Activated T-helper 17 cell treated with anti-CD3 and anti-CD28 coated beads, Interleukin-2, amount 50 U/mL, for 72 hours (primary cell): ENCODE results near the gene REXO1. TPM values are rescaled to one million over a fixed set of nuclear protein-coding genes. Genes with fewer than 3 reads are reported as not detected.
"Not testable (repeated sequence)": the region's sequence is repeated elsewhere in the genome, so short reads cannot be mapped to it uniquely, and the experiment has no call there.

Source experiments
- ATAC-seq: fragments of 150-1000 bp; cut with Tn5 transposase; replicated peaks from 2 replicates; pipeline ENCODE4 v1.10.0; 2021; ENCODE audit warnings: mild to moderate bottlenecking, moderate library complexity
- H3K27ac Mint-ChIP-seq: one replicate; pipeline ENCODE4 v1.8.0; 2022; ENCODE audit warnings: mixed read lengths
- H3K27me3 Mint-ChIP-seq: one replicate; pipeline ENCODE4 v1.8.0; 2022; ENCODE audit warnings: mixed read lengths
- H3K36me3 Mint-ChIP-seq: one replicate; pipeline ENCODE4 v1.8.0; 2022; ENCODE audit warnings: low read depth, mild to moderate bottlenecking, mixed read lengths
- H3K4me1 Mint-ChIP-seq: one replicate; pipeline ENCODE4 v1.8.0; 2022; ENCODE audit warnings: mixed read lengths
- H3K4me3 Mint-ChIP-seq: one replicate; pipeline ENCODE4 v1.8.0; 2022; ENCODE audit warnings: mild to moderate bottlenecking, mixed read lengths
- H3K9me3 Mint-ChIP-seq: one replicate; pipeline ENCODE4 v1.8.0; 2022; ENCODE audit warnings: mixed read lengths
- total RNA-seq, 2 donors: library from RNA; stranded (reverse); gene quantifications; one replicate each; pipeline ENCODE4 v1.2.3, GENCODE V29; 2022

The REXO1 gene
- total RNA-seq, result 10 to 100 TPM; 39.7 to 50.0 TPM

GRCh38 chr19:1848399-1849131, at the start of gene REXO1:
TSS of gene REXO1 (minus strand) at chr19:1848483. CDS start at chr19:1848358, 125 bp downstream.
- Mint-ChIP-seq H3K36me3 (peaks cover 22% of the 10 kb centered on the region), H3K27ac (peak within 1 kb of the TSS; percentile 96), H3K4me1 (peaks cover 19% of the 10 kb centered on the region), H3K27me3 (no peaks in the 10 kb centered on the region), H3K4me3 (peak within 1 kb of the TSS; percentile 84), H3K9me3 (no peaks in the 10 kb centered on the region)
- ATAC-seq, result peak; percentile 85

GRCh38 chr19:1896508-1896907, 48.2 kb upstream of the REXO1 start:
- Mint-ChIP-seq H3K27ac (peak overlapping the region; percentile 94), H3K4me3 (peak overlapping the region; percentile 86), H3K36me3 (no peaks in the 10 kb centered on the region), H3K9me3 (no peaks in the 10 kb centered on the region), H3K4me1 (peaks cover 4% of the 10 kb centered on the region), H3K27me3 (no peaks in the 10 kb centered on the region)
- no peak for ATAC-seq

- Mint-ChIP-seq H3K36me3 (no peaks in the 10 kb centered on the region), H3K27me3 (no peaks in the 10 kb centered on the region), H3K4me1 (peaks cover 9% of the 10 kb centered on the region), H3K27ac (no peak overlapping the region), H3K9me3 (no peaks in the 10 kb centered on the region), H3K4me3 (peak overlapping the region; percentile 26)
- no peak for ATAC-seq
These were observed 45.5 kb upstream of the REXO1 start for GRCh38 chr19:1893791-1894190.

- Mint-ChIP-seq H3K4me1 (peaks cover 5% of the 10 kb centered on the region), H3K27me3 (no peaks in the 10 kb centered on the region), H3K9me3 (no peaks in the 10 kb centered on the region), H3K27ac (no peak overlapping the region), H3K4me3 (no peak overlapping the region), H3K36me3 (no peaks in the 10 kb centered on the region)
- ATAC-seq, result no peak
These were observed 41.6 kb upstream of the REXO1 start for GRCh38 chr19:1889907-1890306.

- Mint-ChIP-seq H3K36me3 (peaks cover 14% of the 10 kb centered on the region), H3K4me3 (no peak overlapping the region)
These were observed 40.1 kb upstream of the REXO1 start for GRCh38 chr19:1888385-1888784.

GRCh38 chr19:1886360-1886759, 38.1 kb upstream of the REXO1 start:
- not testable (repeated sequence) for ATAC-seq, H3K27me3 Mint-ChIP-seq, H3K4me3 Mint-ChIP-seq, H3K9me3 Mint-ChIP-seq, H3K27ac Mint-ChIP-seq
- H3K36me3 Mint-ChIP-seq, result peaks cover 29% of the 10 kb centered on the region
- peaks cover 18% of the 10 kb centered on the region for H3K4me1 Mint-ChIP-seq

More at GRCh38 chr19:1888385-1888784, 40.1 kb upstream of the REXO1 start:
- Mint-ChIP-seq H3K4me1 (peaks cover 13% of the 10 kb centered on the region), H3K9me3 (no peaks in the 10 kb centered on the region), H3K27ac (no peak overlapping the region), H3K27me3 (no peaks in the 10 kb centered on the region)
- no peak for ATAC-seq

GRCh38 chr19:1885398-1886119, 37.3 kb upstream of the REXO1 start, which contains the start of gene ABHD17A:
TSS of gene ABHD17A (minus strand) at chr19:1885496. CDS start at chr19:1881566, 3,930 bp downstream.
- peak; percentile 87 for ATAC-seq
- H3K27ac Mint-ChIP-seq, result peak within 1 kb of the TSS; percentile 87
- peaks cover 18% of the 10 kb centered on the region for H3K4me1 Mint-ChIP-seq
- H3K9me3 Mint-ChIP-seq, H3K27me3 Mint-ChIP-seq: not testable (repeated sequence)
- peak within 1 kb of the TSS; percentile 91 for H3K4me3 Mint-ChIP-seq
- peaks cover 29% of the 10 kb centered on the region for H3K36me3 Mint-ChIP-seq

GRCh38 chr19:1884719-1885334, 36.5 kb upstream of the REXO1 start:
- peak overlapping the region; percentile 91 for H3K4me3 Mint-ChIP-seq
- H3K4me1 Mint-ChIP-seq, result peaks cover 14% of the 10 kb centered on the region
- no peaks in the 10 kb centered on the region for H3K27me3 Mint-ChIP-seq
- peak overlapping the region; percentile 87 for H3K27ac Mint-ChIP-seq
- peak; percentile 14 for ATAC-seq
- no peaks in the 10 kb centered on the region for H3K9me3 Mint-ChIP-seq
- H3K36me3 Mint-ChIP-seq, result peaks cover 29% of the 10 kb centered on the region

- H3K27me3 Mint-ChIP-seq, result no peaks in the 10 kb centered on the region
- peaks cover 29% of the 10 kb centered on the region for H3K36me3 Mint-ChIP-seq
- peaks cover 14% of the 10 kb centered on the region for H3K4me1 Mint-ChIP-seq
- peak; percentile 29 for ATAC-seq
- no peaks in the 10 kb centered on the region for H3K9me3 Mint-ChIP-seq
- H3K27ac Mint-ChIP-seq, result peak overlapping the region; percentile 87
- peak overlapping the region; percentile 91 for H3K4me3 Mint-ChIP-seq
These were observed 36.0 kb upstream of the REXO1 start for GRCh38 chr19:1884291-1884718.

GRCh38 chr19:1883784-1884183, 35.5 kb upstream of the REXO1 start:
- no peak for ATAC-seq
- H3K4me1 Mint-ChIP-seq, result peaks cover 14% of the 10 kb centered on the region
- no peaks in the 10 kb centered on the region for H3K27me3 Mint-ChIP-seq
- peaks cover 29% of the 10 kb centered on the region for H3K36me3 Mint-ChIP-seq
- peak overlapping the region; percentile 87 for H3K27ac Mint-ChIP-seq
- H3K9me3 Mint-ChIP-seq, result no peaks in the 10 kb centered on the region
- H3K4me3 Mint-ChIP-seq, result peak overlapping the region; percentile 91

GRCh38 chr19:1882786-1883692, 34.8 kb upstream of the REXO1 start:
- H3K27me3 Mint-ChIP-seq, result no peaks in the 10 kb centered on the region
- ATAC-seq, result no peak
- H3K4me1 Mint-ChIP-seq, result peaks cover 14% of the 10 kb centered on the region
- H3K4me3 Mint-ChIP-seq, result peak overlapping the region; percentile 91
- H3K27ac Mint-ChIP-seq, result peak overlapping the region; percentile 87
- H3K9me3 Mint-ChIP-seq, result no peaks in the 10 kb centered on the region
- peaks cover 29% of the 10 kb centered on the region for H3K36me3 Mint-ChIP-seq

- H3K9me3 Mint-ChIP-seq, result no peaks in the 10 kb centered on the region
- peak; percentile 62 for ATAC-seq
- peaks cover 14% of the 10 kb centered on the region for H3K4me1 Mint-ChIP-seq
- H3K4me3 Mint-ChIP-seq, result peak overlapping the region; percentile 91
- H3K36me3 Mint-ChIP-seq, result peaks cover 29% of the 10 kb centered on the region
- no peaks in the 10 kb centered on the region for H3K27me3 Mint-ChIP-seq
- H3K27ac Mint-ChIP-seq, result peak overlapping the region; percentile 87
These were observed 34.0 kb upstream of the REXO1 start for GRCh38 chr19:1882089-1882785.

- H3K27me3 Mint-ChIP-seq, ATAC-seq, H3K9me3 Mint-ChIP-seq: not testable (repeated sequence)
- Mint-ChIP-seq H3K36me3 (peaks cover 31% of the 10 kb centered on the region), H3K4me3 (peak overlapping the region; percentile 91), H3K27ac (peak overlapping the region; percentile 87), H3K4me1 (peaks cover 14% of the 10 kb centered on the region)
These were observed 33.3 kb upstream of the REXO1 start for GRCh38 chr19:1881393-1882088.
